Panc1 (cell line): ENCODE results near the gene NOS1AP. TPM values are rescaled to one million over a fixed set of nuclear protein-coding genes. Genes with fewer than 3 reads are reported as not detected.

Experiments
- ATAC-seq: fragments of 200-7000 bp; cut with Tn5 transposase; 2 replicates; pipeline ENCODE4 v1.9.1; 2020; ENCODE audit warnings: mild to moderate bottlenecking, moderate library complexity
- BruUV-seq: library from RNA; stranded (reverse); fragments of 400-500 nt; replicated peaks from 2 replicates; lab custom pipeline; 2021; lab: Mats Ljungman, UMichigan
- CTCF ChIA-PET: fragments of 300-600 bp; sonication (Branson Sonifier 250); formaldehyde crosslinking; loops from one replicate; lab custom pipeline; 2022; ENCODE audit warnings: antibody characterized with exemption; lab: Charles Lee
- POLR2A ChIA-PET: fragments of 300-600 bp; sonication (Branson Sonifier 250); formaldehyde crosslinking; loops from one replicate; lab custom pipeline; 2022; ENCODE audit warnings: antibody characterized with exemption; lab: Charles Lee
- DNase-seq: peaks from one replicate; pipeline ENCODE4 v3.0.0-alpha.2; 2010; ENCODE audit warnings: low read depth, low spot score
- H3K27ac ChIP-seq: 2 replicates; pipeline ENCODE4 v1.5.1; 2011; ENCODE audit warnings: mild to moderate bottlenecking, low read length, inconsistent platforms
- H3K27me3 ChIP-seq: fragments of 200-500 bp; sonication (Bioruptor generic); 2 replicates; pipeline ENCODE4 v1.6.0; 2014; ENCODE audit warnings: low read length, inconsistent platforms; ENCODE audit not compliant: control insufficient read depth, insufficient read depth
- H3K36me3 ChIP-seq: fragments of 200-500 bp; sonication (Bioruptor generic); 2 replicates; pipeline ENCODE4 v1.5.1; 2014; ENCODE audit warnings: inconsistent platforms, mild to moderate bottlenecking, low read length, moderate library complexity; ENCODE audit not compliant: control insufficient read depth, insufficient read depth
- H3K4me1 ChIP-seq: 2 replicates; pipeline ENCODE4 v1.5.1; 2011; ENCODE audit warnings: inconsistent platforms, mild to moderate bottlenecking, low read length, moderate library complexity; ENCODE audit not compliant: control insufficient read depth, insufficient read depth
- H3K4me3 ChIP-seq, 2 experiments: 2 replicates each; pipeline ENCODE4 v1.5.1; 2011 to 2012; ENCODE audit warnings: low read depth in 2 of 2, low read length in 2 of 2, mild to moderate bottlenecking in 2 of 2, inconsistent platforms in 1 of 2, moderate library complexity in 1 of 2
- H3K9me3 ChIP-seq: fragments of 200-500 bp; sonication (Bioruptor generic); 2 replicates; pipeline ENCODE4 v1.5.1; 2014; ENCODE audit warnings: low read depth, mild to moderate bottlenecking, inconsistent platforms, low read length, moderate library complexity; ENCODE audit not compliant: control insufficient read depth, insufficient read depth
- POLR2AphosphoS5 ChIP-seq: IDR thresholded peaks from 2 replicates; pipeline ENCODE4 v1.6.1; 2012; ENCODE audit warnings: mild to moderate bottlenecking, low read depth, low read length, moderate library complexity
- SIN3A ChIP-seq: IDR thresholded peaks from 2 replicates; pipeline ENCODE4 v1.6.1; 2012; ENCODE audit warnings: low read depth, mild to moderate bottlenecking, low read length, moderate library complexity, borderline replicate concordance; ENCODE audit not compliant: insufficient read depth
- TCF7L2 ChIP-seq: IDR thresholded peaks from 2 replicates; pipeline ENCODE4 v1.6.1; 2011; ENCODE audit warnings: mild to moderate bottlenecking, low read depth, low read length, inconsistent platforms
- in situ Hi-C: cut with HindIII; loops from 2 replicates; pipeline ENCODE4 v1.10.0; 2016; ENCODE audit warnings: low sequenced_read_pairs, low pct_unique_long_range_greater_than_20kb
- intact Hi-C: fragments of 100-400 bp; cut with micrococcal nuclease; formaldehyde crosslinking; loops from one replicate; pipeline ENCODE4 v1.10.0; 2022; ENCODE audit not compliant: unreplicated experiment
- total RNA-seq: library from RNA; stranded (reverse); gene quantifications from one replicate; pipeline ENCODE4 v1.2.1, GENCODE V29; 2021; ENCODE audit not compliant: unreplicated experiment
- TF ChIP-seq, protein P1 (sequence below), 2 experiments: IDR thresholded peaks; 2 replicates each; pipeline ENCODE4 v1.6.1; 2011 to 2012; ENCODE audit warnings: low read depth in 2 of 2, control low read depth in 1 of 2, low read length in 1 of 2, mild to moderate bottlenecking in 1 of 2, moderate library complexity in 1 of 2; ENCODE audit not compliant: insufficient read depth in 1 of 2
- TF ChIP-seq, protein P2 (sequence below): fragments of 450-650 bp; IDR thresholded peaks from 2 replicates; pipeline ENCODE4 v1.5.1; 2017; ENCODE audit warnings: mild to moderate bottlenecking

NOS1AP gene
- total RNA-seq, 1 experiment from 2014 or later: 27.9 TPM

DNA sequence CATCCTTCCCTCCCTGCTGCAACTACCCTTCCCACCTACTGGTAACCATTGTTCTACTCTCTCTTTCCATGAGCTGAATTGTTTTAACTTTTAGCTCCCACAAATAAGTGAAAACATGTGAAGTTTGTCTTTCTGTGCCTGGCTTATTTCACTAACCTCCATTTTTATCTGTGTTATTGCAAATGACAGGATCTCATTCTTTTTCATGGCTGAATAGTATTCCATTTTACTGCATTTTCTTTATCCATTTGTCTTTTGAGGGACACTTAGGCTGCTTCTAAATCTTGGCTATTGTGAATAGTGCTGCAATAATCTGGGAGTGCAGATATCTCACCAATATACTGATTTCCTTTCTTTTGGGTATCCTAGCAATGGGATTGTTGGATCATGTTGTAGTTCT lies 80.6 kb downstream of the NOS1AP start:
- in situ Hi-C loops (no loop called here), intact Hi-C loops (no loop called here)
- Histone ChIP-seq H3K36me3 (no peaks in the 10 kb centered on the region), H3K27ac (peak overlapping the region; percentile 99; the same call in 1 of the 2 replicates), H3K4me3 (no peak overlapping the region), H3K27me3 (no peaks in the 10 kb centered on the region), H3K4me1 (peaks cover 64% of the 10 kb centered on the region), H3K9me3 (no peaks in the 10 kb centered on the region)
- DNase-seq (no peak), ATAC-seq (no peak)
- ChIA-PET CTCF (no interaction called here), POLR2A (no interaction called here)
- BruUV-seq: no TSS peak
- TF ChIP-seq POLR2AphosphoS5 (no peak), TCF7L2 (no peak), SIN3A (no peak)
- TF ChIP-seq, protein P1, sequence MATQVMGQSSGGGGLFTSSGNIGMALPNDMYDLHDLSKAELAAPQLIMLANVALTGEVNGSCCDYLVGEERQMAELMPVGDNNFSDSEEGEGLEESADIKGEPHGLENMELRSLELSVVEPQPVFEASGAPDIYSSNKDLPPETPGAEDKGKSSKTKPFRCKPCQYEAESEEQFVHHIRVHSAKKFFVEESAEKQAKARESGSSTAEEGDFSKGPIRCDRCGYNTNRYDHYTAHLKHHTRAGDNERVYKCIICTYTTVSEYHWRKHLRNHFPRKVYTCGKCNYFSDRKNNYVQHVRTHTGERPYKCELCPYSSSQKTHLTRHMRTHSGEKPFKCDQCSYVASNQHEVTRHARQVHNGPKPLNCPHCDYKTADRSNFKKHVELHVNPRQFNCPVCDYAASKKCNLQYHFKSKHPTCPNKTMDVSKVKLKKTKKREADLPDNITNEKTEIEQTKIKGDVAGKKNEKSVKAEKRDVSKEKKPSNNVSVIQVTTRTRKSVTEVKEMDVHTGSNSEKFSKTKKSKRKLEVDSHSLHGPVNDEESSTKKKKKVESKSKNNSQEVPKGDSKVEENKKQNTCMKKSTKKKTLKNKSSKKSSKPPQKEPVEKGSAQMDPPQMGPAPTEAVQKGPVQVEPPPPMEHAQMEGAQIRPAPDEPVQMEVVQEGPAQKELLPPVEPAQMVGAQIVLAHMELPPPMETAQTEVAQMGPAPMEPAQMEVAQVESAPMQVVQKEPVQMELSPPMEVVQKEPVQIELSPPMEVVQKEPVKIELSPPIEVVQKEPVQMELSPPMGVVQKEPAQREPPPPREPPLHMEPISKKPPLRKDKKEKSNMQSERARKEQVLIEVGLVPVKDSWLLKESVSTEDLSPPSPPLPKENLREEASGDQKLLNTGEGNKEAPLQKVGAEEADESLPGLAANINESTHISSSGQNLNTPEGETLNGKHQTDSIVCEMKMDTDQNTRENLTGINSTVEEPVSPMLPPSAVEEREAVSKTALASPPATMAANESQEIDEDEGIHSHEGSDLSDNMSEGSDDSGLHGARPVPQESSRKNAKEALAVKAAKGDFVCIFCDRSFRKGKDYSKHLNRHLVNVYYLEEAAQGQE (IDR thresholded peaks at IDR 0.05; ENCODE audit: insufficient read depth in 1 of 2, low read depth in 2 of 2, low read length in 1 of 2): no peak
- TF ChIP-seq, protein P2, sequence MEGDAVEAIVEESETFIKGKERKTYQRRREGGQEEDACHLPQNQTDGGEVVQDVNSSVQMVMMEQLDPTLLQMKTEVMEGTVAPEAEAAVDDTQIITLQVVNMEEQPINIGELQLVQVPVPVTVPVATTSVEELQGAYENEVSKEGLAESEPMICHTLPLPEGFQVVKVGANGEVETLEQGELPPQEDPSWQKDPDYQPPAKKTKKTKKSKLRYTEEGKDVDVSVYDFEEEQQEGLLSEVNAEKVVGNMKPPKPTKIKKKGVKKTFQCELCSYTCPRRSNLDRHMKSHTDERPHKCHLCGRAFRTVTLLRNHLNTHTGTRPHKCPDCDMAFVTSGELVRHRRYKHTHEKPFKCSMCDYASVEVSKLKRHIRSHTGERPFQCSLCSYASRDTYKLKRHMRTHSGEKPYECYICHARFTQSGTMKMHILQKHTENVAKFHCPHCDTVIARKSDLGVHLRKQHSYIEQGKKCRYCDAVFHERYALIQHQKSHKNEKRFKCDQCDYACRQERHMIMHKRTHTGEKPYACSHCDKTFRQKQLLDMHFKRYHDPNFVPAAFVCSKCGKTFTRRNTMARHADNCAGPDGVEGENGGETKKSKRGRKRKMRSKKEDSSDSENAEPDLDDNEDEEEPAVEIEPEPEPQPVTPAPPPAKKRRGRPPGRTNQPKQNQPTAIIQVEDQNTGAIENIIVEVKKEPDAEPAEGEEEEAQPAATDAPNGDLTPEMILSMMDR: no peak

DNA sequence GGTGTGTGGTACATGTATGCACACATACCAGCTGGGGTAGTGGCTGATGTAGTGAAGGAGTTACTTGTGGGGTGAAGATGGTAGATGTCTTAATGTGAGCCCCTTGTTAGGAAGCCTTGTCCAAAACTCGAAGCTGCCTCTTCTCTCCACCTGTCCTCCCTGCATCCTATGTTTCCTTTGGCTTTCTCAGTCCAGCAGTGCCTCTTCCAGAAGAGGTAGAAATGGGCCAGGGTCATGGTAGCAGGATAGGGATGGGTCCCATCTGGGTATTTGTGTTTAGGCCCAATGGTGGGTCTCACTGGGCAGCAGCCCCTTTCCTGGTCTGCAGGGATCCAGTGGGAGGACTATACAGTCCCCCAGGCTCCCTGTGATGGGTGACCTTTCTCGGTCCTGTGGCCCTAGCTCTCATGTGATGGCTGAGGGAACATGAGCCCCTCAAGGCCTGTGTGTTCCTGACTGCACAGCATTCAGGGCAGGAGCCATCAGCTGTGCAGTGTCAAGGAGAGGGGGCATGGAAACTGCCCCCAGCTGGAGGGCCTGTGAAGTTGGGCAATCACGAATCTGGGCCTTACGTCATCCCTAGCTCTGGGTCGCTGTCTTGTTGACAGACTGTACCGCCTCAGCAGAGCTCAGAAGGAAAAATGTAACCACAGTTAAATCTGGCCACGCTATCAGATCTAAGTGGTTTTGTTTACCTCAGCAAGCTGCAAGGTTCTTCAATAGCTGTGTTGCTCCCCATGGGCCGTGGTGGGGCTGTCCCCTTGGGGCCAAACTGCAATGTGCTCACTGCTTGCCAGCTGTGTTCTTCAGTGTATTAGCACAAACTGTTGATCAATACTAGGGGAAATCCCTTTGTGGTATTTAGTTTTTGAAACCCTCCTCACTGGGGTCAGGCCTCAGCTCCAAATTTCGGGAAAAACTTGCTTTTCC lies 82.7 kb downstream of the NOS1AP start:
- no peak for DNase-seq
- peaks cover 58% of the 10 kb centered on the region for H3K4me1 ChIP-seq
- H3K27me3 ChIP-seq: no peaks in the 10 kb centered on the region
- H3K36me3 ChIP-seq: no peaks in the 10 kb centered on the region
- peak; percentile 16; the same call in 1 of the 2 replicates for ATAC-seq
- TF ChIP-seq, protein P2: no peak
- TF ChIP-seq, protein P1 (IDR thresholded peaks at IDR 0.05; ENCODE audit: insufficient read depth in 1 of 2, low read depth in 2 of 2, low read length in 1 of 2): no peak
- TF ChIP-seq TCF7L2 (no peak), POLR2AphosphoS5 (no peak), SIN3A (no peak)
- no peak overlapping the region for H3K4me3 ChIP-seq
- no peaks in the 10 kb centered on the region for H3K9me3 ChIP-seq
- ChIA-PET CTCF (no interaction called here), POLR2A (no interaction called here)
- intact Hi-C loops (no loop called here), in situ Hi-C loops (no loop called here)
- no TSS peak for BruUV-seq
- H3K27ac ChIP-seq: peak overlapping the region; percentile 67
